OCI-M1 (cell line): Measurements from ENCODE around the gene GALNS.

ENCODE experiments used
- DNase-seq: peaks from one replicate; lab custom pipeline; 2025; lab: John Stamatoyannopoulos, UW

The GALNS gene

DNA sequence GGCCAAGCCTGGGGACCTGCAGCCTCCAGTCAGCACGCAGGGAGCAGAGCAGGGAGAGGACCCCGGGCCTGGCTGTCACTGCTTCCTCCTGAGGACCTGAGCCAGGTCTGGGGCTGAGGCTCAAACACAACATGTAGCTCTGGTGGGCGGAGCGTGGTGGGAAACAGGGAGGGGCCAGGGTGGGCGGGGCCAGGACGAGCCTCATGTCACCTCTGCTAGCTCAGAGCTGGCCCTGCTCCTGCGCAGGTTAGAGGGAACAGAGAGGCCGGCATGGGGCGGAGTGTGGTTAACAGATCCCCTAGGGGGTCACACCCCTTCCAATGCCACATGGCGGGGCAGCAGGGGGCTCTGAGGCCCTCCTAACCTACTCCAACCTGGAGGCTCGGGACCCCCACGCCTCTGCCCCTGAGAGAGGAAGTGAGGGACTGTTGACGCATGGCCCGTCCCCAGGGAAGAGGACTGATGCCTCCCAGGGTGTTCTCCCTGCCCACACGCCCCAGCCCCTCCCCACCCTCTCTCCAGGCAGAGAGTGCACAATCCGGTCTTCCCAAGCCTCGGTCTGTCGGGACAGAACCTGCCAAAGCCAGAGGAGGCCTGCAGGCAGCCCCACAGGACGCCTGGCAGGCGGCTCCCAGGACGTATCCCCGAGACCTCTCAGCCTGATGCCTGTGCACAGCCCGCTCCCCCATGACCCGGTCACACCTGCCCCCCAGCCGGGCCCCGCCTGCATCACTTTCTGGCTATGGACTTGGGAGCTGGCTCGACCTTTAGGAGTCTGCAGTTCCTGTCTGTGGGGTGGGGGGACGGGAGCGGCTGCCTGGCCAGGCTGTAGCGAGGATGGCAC lies 86.9 kb downstream of the GALNS start:
- peak; percentile 84 for DNase-seq

DNA sequence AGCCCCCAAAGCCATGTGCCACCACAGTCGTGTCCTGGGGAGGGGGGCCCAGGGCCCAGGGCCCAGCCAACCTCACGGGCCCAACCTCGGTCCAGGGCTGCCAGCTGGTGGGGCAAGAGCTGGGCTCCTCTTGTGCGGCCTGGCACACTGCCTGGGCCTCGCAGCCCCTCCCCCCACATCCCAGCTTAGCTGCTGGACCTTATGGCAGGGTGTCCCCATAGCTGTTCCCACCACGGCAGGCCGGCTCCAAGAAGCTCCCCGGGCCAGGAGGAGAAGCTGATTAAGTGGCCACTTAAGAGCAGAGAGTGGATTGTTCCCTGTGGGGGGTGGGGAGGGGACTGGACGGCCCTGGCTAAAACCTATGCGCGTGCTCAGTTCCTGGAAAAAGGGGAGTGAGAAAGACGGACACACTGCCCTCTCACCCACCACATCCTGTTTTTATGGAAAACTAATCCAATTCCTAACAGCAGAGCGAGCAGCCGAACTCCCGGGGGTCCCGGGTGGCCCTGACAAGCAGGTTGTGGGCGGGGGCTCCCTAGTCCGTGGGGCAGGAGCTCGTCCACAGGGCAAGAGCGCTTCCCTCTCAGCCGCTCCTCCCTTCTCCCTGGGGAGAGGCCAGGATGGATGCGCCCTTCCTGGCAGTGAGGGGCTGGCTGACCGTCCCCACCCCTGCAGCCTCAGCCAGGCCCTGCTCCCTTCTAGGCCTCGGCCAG lies 88.5 kb downstream of the GALNS start:
- DNase-seq: peak; percentile 74

DNA sequence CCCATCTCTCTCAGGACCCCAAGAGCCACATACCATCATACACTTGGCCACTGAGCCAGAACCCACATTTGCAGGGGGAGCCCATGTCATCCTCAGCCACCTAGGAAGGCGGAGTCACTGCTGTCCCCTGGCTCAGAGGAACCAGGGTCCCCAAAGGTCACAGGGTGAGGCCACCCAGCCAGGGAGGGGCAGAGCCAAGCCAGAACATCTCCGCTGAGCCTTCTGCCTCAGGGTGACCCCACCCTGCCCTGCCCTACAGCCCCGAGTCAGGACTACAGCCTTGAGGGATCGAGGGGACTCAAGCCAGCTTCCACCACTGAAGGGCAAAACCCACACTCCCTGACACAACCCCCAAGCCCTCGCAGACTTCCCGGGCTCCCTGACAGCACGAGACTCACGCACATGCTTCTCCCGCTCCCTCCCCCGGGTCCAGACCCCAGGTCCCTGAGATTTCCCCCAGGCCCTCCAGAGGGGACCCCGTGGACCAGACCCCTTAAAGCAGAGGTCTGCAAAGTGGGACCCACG lies 89.1 kb downstream of the GALNS start:
- DNase-seq: no peak

DNA sequence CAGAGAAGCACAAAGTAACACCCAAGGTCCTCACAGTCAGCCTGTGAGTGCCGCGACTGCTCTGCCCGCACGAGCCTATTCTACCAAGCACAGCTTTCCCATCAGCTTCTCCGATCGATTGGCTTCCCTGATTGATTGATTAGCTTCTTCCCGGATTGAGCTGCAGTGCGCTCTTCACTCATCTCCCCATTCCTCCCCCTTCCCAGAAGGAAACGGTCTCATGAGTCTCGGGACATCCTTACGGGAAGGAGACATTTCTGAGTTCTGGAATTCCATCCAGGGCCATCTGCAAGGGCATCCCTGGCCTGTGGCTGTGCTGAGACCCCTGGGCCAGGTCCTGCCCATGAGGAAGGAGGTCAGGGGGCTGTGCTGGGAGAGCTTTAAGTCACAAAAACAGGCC lies 89.8 kb downstream of the GALNS start:
- DNase-seq: no peak

DNA sequence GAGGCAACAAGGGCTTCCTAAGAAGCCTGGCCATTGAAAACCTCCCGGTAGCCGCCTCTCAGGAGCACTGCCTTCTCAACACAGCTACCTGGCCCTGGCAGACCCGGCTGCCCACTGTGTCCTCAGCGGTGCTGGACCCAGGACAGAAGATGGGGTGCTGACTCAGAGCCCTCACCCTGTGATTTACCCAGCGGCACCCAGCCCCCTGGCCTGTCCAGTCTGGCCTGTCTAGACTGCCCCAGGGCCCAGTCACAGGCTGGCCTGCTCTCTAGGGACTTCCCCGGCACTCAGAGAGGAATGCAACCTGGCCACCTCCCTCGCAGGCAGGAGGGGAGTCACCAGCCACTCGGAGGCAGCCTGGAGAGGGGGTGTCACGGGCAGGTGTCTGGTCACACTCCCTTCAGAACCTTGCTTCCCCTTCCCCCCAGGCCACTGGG lies 91.8 kb downstream of the GALNS start:
- DNase-seq: no peak

DNA sequence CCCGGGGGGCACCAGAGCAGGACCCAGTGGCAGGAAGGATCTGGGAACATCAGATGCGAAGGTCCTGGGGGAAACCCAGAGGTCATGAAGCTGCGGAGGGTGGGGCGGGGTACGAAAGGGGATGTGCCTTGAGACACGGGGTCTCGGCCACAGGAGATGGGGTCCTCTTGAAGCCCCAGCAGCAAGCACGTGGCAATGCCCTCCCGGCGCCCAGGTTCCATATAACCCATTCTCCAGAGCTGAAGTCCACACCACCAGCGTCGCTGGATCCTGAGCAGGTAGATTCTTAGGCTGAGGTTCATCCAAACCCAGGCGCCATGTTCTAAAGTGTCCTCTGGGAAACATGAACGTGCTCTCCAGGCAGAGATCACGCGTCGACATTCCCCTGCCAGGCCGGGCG lies 92.7 kb downstream of the GALNS start:
- DNase-seq: no peak
